ENCODE measurements around the gene HDAC9.

DNA sequence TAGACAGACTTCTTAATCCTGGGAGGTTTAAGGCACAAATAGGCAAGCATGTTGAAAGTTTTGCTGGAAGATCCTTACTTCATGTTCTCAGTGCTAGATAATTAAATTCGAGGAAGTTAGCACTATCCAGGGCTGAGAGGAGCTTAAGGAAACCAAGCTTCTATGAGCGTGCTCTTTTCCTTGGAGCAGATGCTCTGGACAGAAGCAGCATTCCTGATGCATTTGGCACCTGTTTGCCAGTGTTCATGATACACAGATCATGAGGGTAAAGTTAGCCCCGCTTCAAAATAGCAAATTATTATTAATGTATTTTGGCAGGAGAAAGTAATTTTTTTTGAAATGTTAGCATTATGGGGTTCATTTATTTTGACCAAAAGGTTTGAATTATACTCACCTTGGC, 9.4 kb downstream of the HDAC9 start:
- TF ChIP-seq POLR2A (IDR thresholded peaks at IDR 0.05), result no peak
- TF ChIP-seq, protein P1, sequence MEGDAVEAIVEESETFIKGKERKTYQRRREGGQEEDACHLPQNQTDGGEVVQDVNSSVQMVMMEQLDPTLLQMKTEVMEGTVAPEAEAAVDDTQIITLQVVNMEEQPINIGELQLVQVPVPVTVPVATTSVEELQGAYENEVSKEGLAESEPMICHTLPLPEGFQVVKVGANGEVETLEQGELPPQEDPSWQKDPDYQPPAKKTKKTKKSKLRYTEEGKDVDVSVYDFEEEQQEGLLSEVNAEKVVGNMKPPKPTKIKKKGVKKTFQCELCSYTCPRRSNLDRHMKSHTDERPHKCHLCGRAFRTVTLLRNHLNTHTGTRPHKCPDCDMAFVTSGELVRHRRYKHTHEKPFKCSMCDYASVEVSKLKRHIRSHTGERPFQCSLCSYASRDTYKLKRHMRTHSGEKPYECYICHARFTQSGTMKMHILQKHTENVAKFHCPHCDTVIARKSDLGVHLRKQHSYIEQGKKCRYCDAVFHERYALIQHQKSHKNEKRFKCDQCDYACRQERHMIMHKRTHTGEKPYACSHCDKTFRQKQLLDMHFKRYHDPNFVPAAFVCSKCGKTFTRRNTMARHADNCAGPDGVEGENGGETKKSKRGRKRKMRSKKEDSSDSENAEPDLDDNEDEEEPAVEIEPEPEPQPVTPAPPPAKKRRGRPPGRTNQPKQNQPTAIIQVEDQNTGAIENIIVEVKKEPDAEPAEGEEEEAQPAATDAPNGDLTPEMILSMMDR (IDR thresholded peaks at IDR 0.05), result no peak
